ENCODE data around the gene RABGAP1L. TPM values are rescaled to one million over a fixed set of nuclear protein-coding genes. Genes with fewer than 3 reads are reported as not detected.

Gene RABGAP1L
- total RNA-seq, 1 donor from 2014 or later: 30.2 TPM

DNA sequence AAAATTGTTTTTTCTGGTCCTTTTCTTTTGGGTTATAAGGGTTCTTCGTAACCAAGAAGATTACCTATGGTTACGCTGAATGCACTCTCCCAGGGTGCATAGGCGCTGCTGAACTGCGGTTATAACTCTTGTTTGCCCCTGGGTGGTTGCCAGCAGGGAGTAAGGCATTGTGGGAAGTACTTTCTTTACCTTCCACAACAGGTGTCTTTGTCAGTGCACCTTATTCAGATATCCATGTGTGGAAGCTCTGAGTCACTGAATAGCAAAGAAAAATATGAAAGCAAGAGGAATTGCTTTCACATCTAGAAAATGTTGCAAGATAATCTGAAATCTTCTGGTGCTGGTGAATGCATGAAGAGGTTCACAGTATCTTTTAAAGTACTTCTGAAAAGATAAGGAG is 716.0 kb downstream of the RABGAP1L start:
- H3K27me3 Mint-ChIP-seq (ENCODE audit: unreplicated experiment): no peaks in the 10 kb centered on the region
- TF ChIP-seq, protein P1, sequence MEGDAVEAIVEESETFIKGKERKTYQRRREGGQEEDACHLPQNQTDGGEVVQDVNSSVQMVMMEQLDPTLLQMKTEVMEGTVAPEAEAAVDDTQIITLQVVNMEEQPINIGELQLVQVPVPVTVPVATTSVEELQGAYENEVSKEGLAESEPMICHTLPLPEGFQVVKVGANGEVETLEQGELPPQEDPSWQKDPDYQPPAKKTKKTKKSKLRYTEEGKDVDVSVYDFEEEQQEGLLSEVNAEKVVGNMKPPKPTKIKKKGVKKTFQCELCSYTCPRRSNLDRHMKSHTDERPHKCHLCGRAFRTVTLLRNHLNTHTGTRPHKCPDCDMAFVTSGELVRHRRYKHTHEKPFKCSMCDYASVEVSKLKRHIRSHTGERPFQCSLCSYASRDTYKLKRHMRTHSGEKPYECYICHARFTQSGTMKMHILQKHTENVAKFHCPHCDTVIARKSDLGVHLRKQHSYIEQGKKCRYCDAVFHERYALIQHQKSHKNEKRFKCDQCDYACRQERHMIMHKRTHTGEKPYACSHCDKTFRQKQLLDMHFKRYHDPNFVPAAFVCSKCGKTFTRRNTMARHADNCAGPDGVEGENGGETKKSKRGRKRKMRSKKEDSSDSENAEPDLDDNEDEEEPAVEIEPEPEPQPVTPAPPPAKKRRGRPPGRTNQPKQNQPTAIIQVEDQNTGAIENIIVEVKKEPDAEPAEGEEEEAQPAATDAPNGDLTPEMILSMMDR (IDR thresholded peaks at IDR 0.05; ENCODE audit: unreplicated experiment): no peak
- peak overlapping the region; percentile 54 for H3K4me3 Mint-ChIP-seq (ENCODE audit: unreplicated experiment)
- no peaks in the 10 kb centered on the region for H3K36me3 Mint-ChIP-seq (ENCODE audit: low read depth, unreplicated experiment)
- no peaks in the 10 kb centered on the region for H3K9me3 Mint-ChIP-seq (ENCODE audit: unreplicated experiment)
- peak; percentile 7 for DNase-seq (ENCODE audit: low spot score)
- peak overlapping the region; percentile 52 for H3K27ac Mint-ChIP-seq (ENCODE audit: unreplicated experiment)
- H3K4me1 Mint-ChIP-seq (ENCODE audit: unreplicated experiment): peaks cover 17% of the 10 kb centered on the region

DNA sequence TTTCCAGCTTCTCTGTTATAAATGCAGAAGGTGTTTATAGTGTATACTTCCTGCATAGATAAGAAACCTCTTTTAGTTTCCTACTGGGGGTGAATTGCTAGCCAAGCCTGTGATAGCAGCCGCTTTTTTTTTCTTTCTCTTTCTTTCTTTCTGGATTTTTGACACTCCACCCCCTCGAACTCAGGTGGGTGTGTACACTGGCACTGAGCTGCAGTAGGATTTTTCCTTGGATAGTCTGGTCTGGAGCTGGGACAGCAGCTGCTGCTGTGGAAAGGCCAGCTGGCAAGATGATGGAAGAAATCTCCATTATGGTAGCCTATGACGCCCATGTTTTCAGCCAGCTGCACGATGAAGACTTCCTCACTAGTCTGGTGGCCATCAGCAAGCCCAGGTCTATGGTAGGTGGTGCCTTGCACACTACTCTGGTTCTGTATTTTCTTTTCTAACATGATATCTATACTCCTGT is 717.9 kb downstream of the RABGAP1L start:
- no peak for DNase-seq (ENCODE audit: low spot score)
- Mint-ChIP-seq H3K9me3 (ENCODE audit: unreplicated experiment) (no peaks in the 10 kb centered on the region), H3K36me3 (ENCODE audit: low read depth, unreplicated experiment) (no peaks in the 10 kb centered on the region), H3K27me3 (ENCODE audit: unreplicated experiment) (no peaks in the 10 kb centered on the region), H3K4me3 (ENCODE audit: unreplicated experiment) (no peak overlapping the region), H3K4me1 (ENCODE audit: unreplicated experiment) (peaks cover 17% of the 10 kb centered on the region), H3K27ac (ENCODE audit: unreplicated experiment) (peak overlapping the region; percentile 46)
- TF ChIP-seq, protein P1 (IDR thresholded peaks at IDR 0.05; ENCODE audit: unreplicated experiment): no peak

DNA sequence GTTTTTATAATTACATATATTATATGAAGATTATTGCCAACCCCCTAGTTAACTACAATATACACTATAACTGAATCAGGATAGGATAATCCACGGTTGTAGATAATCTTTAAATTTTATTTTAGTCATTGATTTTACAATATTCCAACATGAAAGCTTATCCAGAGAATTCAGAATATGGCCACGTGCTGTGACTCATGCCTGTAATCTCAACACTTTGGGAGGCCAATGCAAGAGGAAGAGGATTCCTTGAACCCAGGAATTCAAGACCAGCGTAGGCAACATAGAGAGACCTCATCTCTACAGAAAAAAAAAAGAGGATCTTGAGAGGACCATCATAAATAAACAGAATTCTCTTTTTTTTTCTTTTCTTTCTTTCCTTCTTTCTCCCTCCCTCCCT is 720.9 kb downstream of the RABGAP1L start:
- Mint-ChIP-seq H3K27ac (ENCODE audit: unreplicated experiment) (no peak overlapping the region), H3K4me3 (ENCODE audit: unreplicated experiment) (no peak overlapping the region), H3K9me3 (ENCODE audit: unreplicated experiment) (no peaks in the 10 kb centered on the region), H3K36me3 (ENCODE audit: low read depth, unreplicated experiment) (no peaks in the 10 kb centered on the region), H3K27me3 (ENCODE audit: unreplicated experiment) (peaks cover 2% of the 10 kb centered on the region), H3K4me1 (ENCODE audit: unreplicated experiment) (peaks cover 16% of the 10 kb centered on the region)
- DNase-seq (ENCODE audit: low spot score): no peak
- TF ChIP-seq, protein P1 (IDR thresholded peaks at IDR 0.05; ENCODE audit: unreplicated experiment): no peak

DNA sequence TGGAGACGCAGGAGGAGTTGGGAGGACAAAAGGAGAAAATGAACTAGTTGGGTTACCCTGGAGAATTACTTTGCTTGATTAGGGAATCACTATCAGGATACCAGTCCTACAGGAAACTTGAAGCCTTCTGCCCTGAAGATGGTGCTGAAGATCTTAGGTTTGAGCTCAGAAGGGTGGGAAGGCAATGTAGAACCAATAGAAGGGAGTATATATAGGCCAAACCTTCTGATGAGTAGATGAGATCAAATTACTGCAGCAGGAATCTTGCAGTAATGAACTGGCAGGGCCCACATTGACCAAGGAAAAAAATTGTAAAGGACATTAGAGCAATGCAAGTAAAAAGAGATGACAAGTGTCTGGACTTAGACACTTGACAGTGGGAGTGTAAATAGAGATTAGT is 724.1 kb downstream of the RABGAP1L start:
- TF ChIP-seq, protein P1 (IDR thresholded peaks at IDR 0.05; ENCODE audit: unreplicated experiment): no peak
- no peak for DNase-seq (ENCODE audit: low spot score)
- H3K36me3 Mint-ChIP-seq (ENCODE audit: low read depth, unreplicated experiment): no peaks in the 10 kb centered on the region

DNA sequence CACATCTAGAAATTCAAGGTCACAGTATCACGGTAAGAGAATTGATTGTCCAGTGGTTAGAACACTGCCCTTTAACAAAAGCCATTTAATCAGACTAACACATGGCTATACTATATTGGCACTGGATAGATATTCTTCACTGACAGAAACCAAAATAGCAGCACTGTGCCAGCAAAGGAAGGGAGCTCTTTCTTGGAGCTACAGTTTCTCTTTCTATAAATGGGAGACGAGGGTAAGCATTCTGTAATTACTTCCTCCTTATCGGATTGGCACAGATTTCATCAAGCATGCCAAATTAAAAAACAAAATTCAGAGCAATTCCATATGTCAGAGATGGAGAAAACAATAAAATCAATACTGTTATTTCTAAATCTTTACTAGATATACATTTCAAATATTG is 724.7 kb downstream of the RABGAP1L start:
- H3K4me3 Mint-ChIP-seq (ENCODE audit: unreplicated experiment): no peak overlapping the region
- H3K27ac Mint-ChIP-seq (ENCODE audit: unreplicated experiment): no peak overlapping the region
- H3K36me3 Mint-ChIP-seq (ENCODE audit: low read depth, unreplicated experiment): no peaks in the 10 kb centered on the region
- TF ChIP-seq, protein P1 (IDR thresholded peaks at IDR 0.05; ENCODE audit: unreplicated experiment): no peak
- peaks cover 6% of the 10 kb centered on the region for H3K4me1 Mint-ChIP-seq (ENCODE audit: unreplicated experiment)
- H3K27me3 Mint-ChIP-seq (ENCODE audit: unreplicated experiment): peaks cover 2% of the 10 kb centered on the region
- H3K9me3 Mint-ChIP-seq (ENCODE audit: unreplicated experiment): no peaks in the 10 kb centered on the region
- DNase-seq (ENCODE audit: low spot score): no peak

More for the DNA sequence above, 724.1 kb downstream of the RABGAP1L start:
- Mint-ChIP-seq H3K4me3 (ENCODE audit: unreplicated experiment) (no peak overlapping the region), H3K4me1 (ENCODE audit: unreplicated experiment) (peaks cover 6% of the 10 kb centered on the region), H3K9me3 (ENCODE audit: unreplicated experiment) (no peaks in the 10 kb centered on the region), H3K27ac (ENCODE audit: unreplicated experiment) (no peak overlapping the region), H3K27me3 (ENCODE audit: unreplicated experiment) (peaks cover 2% of the 10 kb centered on the region)

All from endothelial cell (in vitro differentiated cells).